NK-92 (cell line): ENCODE results near the gene MXD3.
A peak's percentile ranks its signal among the peaks of the same experiment; 100 is the strongest.

Experiments
- DNase-seq: peaks from one replicate; lab custom pipeline; 2025; ENCODE audit not compliant: unreplicated experiment; lab: John Stamatoyannopoulos, UW

Gene MXD3

GRCh38 chr5:177304392-177305119 lies 7.1 kb downstream of the MXD3 start:
- DNase-seq, result no peak

GRCh38 chr5:177303925-177304391 lies 7.7 kb downstream of the MXD3 start:
- DNase-seq, result no peak

- DNase-seq, result no peak
Observed at GRCh38 chr5:177303121-177303924, 8.4 kb downstream of the MXD3 start, which contains the start of the genes PRELID1 and RAB24. Gene PRELID1, plus strand, starts transcription at chr5:177303799. Its CDS starts 187 bp downstream, at chr5:177303986. Gene RAB24, minus strand, starts transcription at chr5:177303719. Its CDS starts 431 bp downstream, at chr5:177303288.

GRCh38 chr5:177302354-177303110 lies 9.2 kb downstream of the MXD3 start:
- no peak for DNase-seq

- DNase-seq, result no peak
Observed at GRCh38 chr5:177301503-177302165, 10.1 kb downstream of the MXD3 start.

GRCh38 chr5:177300951-177301350 lies 10.7 kb downstream of the MXD3 start:
- no peak for DNase-seq

- peak; percentile 25 for DNase-seq
Observed at GRCh38 chr5:177300236-177300880, 11.3 kb downstream of the MXD3 start.

GRCh38 chr5:177299697-177300096 lies 12.0 kb downstream of the MXD3 start:
- no peak for DNase-seq

- no peak for DNase-seq
Observed at GRCh38 chr5:177297922-177298321, 13.8 kb downstream of the MXD3 start.

- no peak for DNase-seq
Observed at GRCh38 chr5:177296581-177296980, 15.1 kb downstream of the MXD3 start.

- no peak for DNase-seq
Observed at GRCh38 chr5:177295924-177296323, 15.8 kb downstream of the MXD3 start.

- DNase-seq, result no peak
Observed at GRCh38 chr5:177294632-177295031, 17.1 kb downstream of the MXD3 start.

- no peak for DNase-seq
Observed at GRCh38 chr5:177293819-177294581, 17.7 kb downstream of the MXD3 start.

GRCh38 chr5:177291735-177292134 lies 20.0 kb downstream of the MXD3 start:
- no peak for DNase-seq

- DNase-seq, result no peak
Observed at GRCh38 chr5:177290816-177291596, 20.7 kb downstream of the MXD3 start.

- DNase-seq, result no peak
Observed at GRCh38 chr5:177288191-177288590, 23.5 kb downstream of the MXD3 start.

- no peak for DNase-seq
Observed at GRCh38 chr5:177276886-177277285, 34.8 kb downstream of the MXD3 start.

GRCh38 chr5:177275883-177276282 lies 35.8 kb downstream of the MXD3 start:
- DNase-seq, result no peak

GRCh38 chr5:177271113-177271512 lies 40.6 kb downstream of the MXD3 start:
- no peak for DNase-seq
